ENCODE results near the gene KAT5. TPM values are rescaled to one million over a fixed set of nuclear protein-coding genes. Genes with fewer than 3 reads are reported as not detected.

KAT5 gene
- polyA plus RNA-seq, 1 donor from 2014 or later: 102 TPM

DNA sequence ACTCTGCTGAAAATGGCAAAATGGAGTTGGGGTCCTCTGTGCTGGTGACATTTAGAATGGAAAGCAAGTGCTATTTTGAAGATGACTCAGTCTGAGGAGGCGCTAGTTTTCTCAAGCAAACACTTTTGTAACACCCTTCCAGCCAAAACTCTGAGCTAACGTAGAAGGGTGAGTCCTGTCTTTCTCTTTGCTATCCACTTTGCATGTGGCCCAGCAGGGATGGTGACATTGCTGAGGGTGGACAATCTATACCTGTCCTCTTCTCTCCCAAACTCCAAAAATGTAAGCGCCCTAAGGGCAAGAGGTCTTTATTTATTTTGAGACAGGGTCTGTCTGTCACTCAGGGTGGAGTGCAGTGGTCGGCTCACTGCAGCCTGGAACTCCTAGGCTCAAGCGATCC is 3.6 kb upstream of the KAT5 start:
- Histone ChIP-seq H3K9me2 (ENCODE audit: insufficient read depth, low read length) (no peaks in the 10 kb centered on the region), H3K27me3 (ENCODE audit: insufficient read depth, low read depth, low read length) (no peaks in the 10 kb centered on the region), H2AFZ (ENCODE audit: low read depth, low read length) (no peak overlapping the region), H3K27ac (ENCODE audit: low read length) (no peak overlapping the region), H3K79me2 (replicated peaks; ENCODE audit: insufficient read depth, low read length) (peaks cover 10% of the 10 kb centered on the region), H3K9me3 (ENCODE audit: low read length) (no peaks in the 10 kb centered on the region), H3K36me3 (ENCODE audit: insufficient read depth, low read length) (no peaks in the 10 kb centered on the region), H3K4me2 (ENCODE audit: low read length) (no peak overlapping the region), H3K4me3 (ENCODE audit: low read length) (no peak overlapping the region), H3K9ac (ENCODE audit: low read length) (no peak overlapping the region), H3F3A (ENCODE audit: insufficient read depth, low read length, poor library complexity, severe bottlenecking) (no peaks in the 10 kb centered on the region), H4K20me1 (ENCODE audit: insufficient read depth) (no peaks in the 10 kb centered on the region)
- TF ChIP-seq EP300 (conservative IDR thresholded peaks at IDR 0.05; ENCODE audit: poor library complexity, severe bottlenecking): no peak
- no peak for TF ChIP-seq MXI1 (conservative IDR thresholded peaks at IDR 0.05; ENCODE audit: poor library complexity, severe bottlenecking)
- TF ChIP-seq EZH2 (IDR thresholded peaks at IDR 0.05; ENCODE audit: borderline replicate concordance, insufficient read depth, low read length, poor library complexity, severe bottlenecking): no peak
- TF ChIP-seq, protein P1, sequence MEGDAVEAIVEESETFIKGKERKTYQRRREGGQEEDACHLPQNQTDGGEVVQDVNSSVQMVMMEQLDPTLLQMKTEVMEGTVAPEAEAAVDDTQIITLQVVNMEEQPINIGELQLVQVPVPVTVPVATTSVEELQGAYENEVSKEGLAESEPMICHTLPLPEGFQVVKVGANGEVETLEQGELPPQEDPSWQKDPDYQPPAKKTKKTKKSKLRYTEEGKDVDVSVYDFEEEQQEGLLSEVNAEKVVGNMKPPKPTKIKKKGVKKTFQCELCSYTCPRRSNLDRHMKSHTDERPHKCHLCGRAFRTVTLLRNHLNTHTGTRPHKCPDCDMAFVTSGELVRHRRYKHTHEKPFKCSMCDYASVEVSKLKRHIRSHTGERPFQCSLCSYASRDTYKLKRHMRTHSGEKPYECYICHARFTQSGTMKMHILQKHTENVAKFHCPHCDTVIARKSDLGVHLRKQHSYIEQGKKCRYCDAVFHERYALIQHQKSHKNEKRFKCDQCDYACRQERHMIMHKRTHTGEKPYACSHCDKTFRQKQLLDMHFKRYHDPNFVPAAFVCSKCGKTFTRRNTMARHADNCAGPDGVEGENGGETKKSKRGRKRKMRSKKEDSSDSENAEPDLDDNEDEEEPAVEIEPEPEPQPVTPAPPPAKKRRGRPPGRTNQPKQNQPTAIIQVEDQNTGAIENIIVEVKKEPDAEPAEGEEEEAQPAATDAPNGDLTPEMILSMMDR (IDR thresholded peaks at IDR 0.05; ENCODE audit: poor library complexity, severe bottlenecking): no peak
- no peak for TF ChIP-seq POLR2AphosphoS5 (IDR thresholded peaks at IDR 0.05)
- no peak for TF ChIP-seq RAD21 (conservative IDR thresholded peaks at IDR 0.05)

DNA sequence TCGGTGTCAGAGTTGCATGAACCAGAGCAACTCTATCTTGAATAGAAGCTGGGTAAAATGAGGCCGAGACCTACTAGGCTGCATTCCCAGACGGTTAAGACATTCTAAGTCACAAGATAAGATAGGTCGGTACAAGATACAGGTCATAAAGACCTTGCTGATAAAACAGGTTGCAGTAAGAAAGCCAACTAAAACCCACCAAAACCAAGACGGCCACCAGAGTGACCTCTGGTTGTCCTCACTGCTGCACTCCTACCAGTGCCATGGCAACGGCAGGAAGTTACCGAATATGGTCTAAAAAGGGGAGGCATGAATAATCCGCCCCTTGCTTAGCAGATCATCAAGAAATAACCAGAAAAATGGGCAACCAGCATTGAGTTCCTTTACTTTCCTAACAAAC is 2.4 kb upstream of the KAT5 start:
- H3K4me3 ChIP-seq (ENCODE audit: low read length): no peak overlapping the region
- H3K27me3 ChIP-seq (ENCODE audit: insufficient read depth, low read depth, low read length): no peaks in the 10 kb centered on the region
- H4K20me1 ChIP-seq (ENCODE audit: insufficient read depth): no peaks in the 10 kb centered on the region
- peaks cover 12% of the 10 kb centered on the region for H3K79me2 ChIP-seq (replicated peaks; ENCODE audit: insufficient read depth, low read length)
- H3K9me2 ChIP-seq (ENCODE audit: insufficient read depth, low read length): no peaks in the 10 kb centered on the region
- no peaks in the 10 kb centered on the region for H3K9me3 ChIP-seq (ENCODE audit: low read length)
- H3K9ac ChIP-seq (ENCODE audit: low read length): no peak overlapping the region
- peaks cover 2% of the 10 kb centered on the region for H3K36me3 ChIP-seq (ENCODE audit: insufficient read depth, low read length)
- TF ChIP-seq EZH2 (IDR thresholded peaks at IDR 0.05; ENCODE audit: borderline replicate concordance, insufficient read depth, low read length, poor library complexity, severe bottlenecking) (no peak), RAD21 (conservative IDR thresholded peaks at IDR 0.05) (no peak), EP300 (conservative IDR thresholded peaks at IDR 0.05; ENCODE audit: poor library complexity, severe bottlenecking) (no peak), MXI1 (conservative IDR thresholded peaks at IDR 0.05; ENCODE audit: poor library complexity, severe bottlenecking) (no peak), POLR2AphosphoS5 (IDR thresholded peaks at IDR 0.05) (no peak), SMC3 (conservative IDR thresholded peaks at IDR 0.05; ENCODE audit: poor library complexity) (no peak), TAF1 (IDR thresholded peaks at IDR 0.05; ENCODE audit: low read depth) (no peak)
- TF ChIP-seq, protein P1 (IDR thresholded peaks at IDR 0.05; ENCODE audit: poor library complexity, severe bottlenecking): no peak
- TF ChIP-seq, protein P2, sequence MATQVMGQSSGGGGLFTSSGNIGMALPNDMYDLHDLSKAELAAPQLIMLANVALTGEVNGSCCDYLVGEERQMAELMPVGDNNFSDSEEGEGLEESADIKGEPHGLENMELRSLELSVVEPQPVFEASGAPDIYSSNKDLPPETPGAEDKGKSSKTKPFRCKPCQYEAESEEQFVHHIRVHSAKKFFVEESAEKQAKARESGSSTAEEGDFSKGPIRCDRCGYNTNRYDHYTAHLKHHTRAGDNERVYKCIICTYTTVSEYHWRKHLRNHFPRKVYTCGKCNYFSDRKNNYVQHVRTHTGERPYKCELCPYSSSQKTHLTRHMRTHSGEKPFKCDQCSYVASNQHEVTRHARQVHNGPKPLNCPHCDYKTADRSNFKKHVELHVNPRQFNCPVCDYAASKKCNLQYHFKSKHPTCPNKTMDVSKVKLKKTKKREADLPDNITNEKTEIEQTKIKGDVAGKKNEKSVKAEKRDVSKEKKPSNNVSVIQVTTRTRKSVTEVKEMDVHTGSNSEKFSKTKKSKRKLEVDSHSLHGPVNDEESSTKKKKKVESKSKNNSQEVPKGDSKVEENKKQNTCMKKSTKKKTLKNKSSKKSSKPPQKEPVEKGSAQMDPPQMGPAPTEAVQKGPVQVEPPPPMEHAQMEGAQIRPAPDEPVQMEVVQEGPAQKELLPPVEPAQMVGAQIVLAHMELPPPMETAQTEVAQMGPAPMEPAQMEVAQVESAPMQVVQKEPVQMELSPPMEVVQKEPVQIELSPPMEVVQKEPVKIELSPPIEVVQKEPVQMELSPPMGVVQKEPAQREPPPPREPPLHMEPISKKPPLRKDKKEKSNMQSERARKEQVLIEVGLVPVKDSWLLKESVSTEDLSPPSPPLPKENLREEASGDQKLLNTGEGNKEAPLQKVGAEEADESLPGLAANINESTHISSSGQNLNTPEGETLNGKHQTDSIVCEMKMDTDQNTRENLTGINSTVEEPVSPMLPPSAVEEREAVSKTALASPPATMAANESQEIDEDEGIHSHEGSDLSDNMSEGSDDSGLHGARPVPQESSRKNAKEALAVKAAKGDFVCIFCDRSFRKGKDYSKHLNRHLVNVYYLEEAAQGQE (IDR thresholded peaks at IDR 0.05; ENCODE audit: borderline replicate concordance): no peak
- H3K4me2 ChIP-seq (ENCODE audit: low read length): no peak overlapping the region
- no peaks in the 10 kb centered on the region for H3F3A ChIP-seq (ENCODE audit: insufficient read depth, low read length, poor library complexity, severe bottlenecking)
- no peak overlapping the region for H2AFZ ChIP-seq (ENCODE audit: low read depth, low read length)
- no peak overlapping the region for H3K27ac ChIP-seq (ENCODE audit: low read length)
